GOT3 (cell line): Measurements from ENCODE around the gene SMAD4.
"Not testable (repeated sequence)": the region's sequence is repeated elsewhere in the genome, so short reads cannot be mapped to it uniquely, and the experiment has no call there.

Source experiments
- DNase-seq: peaks from one replicate; lab custom pipeline; 2025; ENCODE audit warnings: mixed read lengths; lab: John Stamatoyannopoulos, UW

The SMAD4 gene

GRCh38 chr18:51111633-51112355, 81.8 kb downstream of the SMAD4 start:
- not testable (repeated sequence) for DNase-seq

GRCh38 chr18:51116996-51117395, 87.0 kb downstream of the SMAD4 start:
- not testable (repeated sequence) for DNase-seq

DNA sequence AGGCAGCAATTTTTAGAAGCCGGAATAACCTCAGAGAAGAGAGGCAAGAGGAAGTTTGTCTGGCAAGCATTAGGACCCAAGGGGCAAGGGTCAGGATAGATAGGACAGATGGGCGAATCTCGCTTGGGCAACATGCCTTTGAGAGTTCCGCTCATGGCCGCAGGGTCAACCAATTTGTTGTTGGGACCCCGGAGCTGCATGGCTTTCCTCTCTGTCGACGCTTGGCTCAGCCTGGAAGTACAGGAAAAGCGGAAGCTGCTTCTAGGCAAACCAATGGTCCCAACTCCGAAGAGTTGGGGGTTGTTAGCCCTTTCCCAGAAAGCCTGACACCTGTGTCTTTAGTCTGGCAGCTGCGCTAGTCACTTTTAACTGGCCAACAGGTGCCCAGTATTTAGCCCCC, 89.5 kb downstream of the SMAD4 start:
- not testable (repeated sequence) for DNase-seq

GRCh38 chr18:51119976-51120375, 90.0 kb downstream of the SMAD4 start:
- not testable (repeated sequence) for DNase-seq

DNA sequence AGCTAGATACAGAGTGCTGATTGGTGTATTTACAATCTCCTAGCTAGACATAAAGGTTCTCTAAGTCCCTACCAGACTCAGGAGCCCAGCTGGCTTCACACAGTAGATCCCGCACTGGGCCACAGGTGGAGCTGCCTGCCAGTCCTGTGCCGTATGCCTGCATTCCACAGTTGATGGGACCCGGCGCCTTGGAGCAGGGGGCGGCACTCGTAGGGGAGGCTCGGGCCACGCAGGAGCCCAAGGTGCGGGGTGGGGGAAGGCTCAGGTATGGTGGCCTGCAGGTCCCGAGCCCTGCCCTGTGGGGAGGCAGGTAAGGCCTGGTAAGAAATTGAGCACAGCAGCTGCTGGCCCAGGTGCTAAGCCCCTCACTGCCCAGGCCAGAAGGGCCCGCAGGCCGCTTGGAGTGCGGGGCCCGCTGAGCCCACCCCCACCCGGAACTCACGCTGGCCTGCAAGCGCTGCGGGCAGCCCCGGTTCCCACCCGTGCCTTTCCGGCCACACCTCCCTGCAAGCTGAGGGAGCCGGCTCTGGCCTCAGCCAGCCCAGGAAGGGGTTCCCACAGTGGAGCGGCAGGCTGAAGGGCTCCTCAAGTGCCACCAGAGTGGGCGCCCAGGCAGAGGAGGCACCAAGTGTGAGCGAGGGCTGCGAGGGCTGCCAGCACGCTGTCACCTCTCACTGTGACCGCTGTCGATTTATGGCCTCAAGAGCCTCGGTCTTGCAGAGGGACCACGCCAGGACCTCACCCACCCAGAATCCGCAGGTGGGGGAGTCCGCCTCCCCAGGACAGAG, 91.0 kb downstream of the SMAD4 start:
- DNase-seq = no peak

- no peak for DNase-seq
Measured at GRCh38 chr18:51121597-51121857, 91.5 kb downstream of the SMAD4 start.

DNA sequence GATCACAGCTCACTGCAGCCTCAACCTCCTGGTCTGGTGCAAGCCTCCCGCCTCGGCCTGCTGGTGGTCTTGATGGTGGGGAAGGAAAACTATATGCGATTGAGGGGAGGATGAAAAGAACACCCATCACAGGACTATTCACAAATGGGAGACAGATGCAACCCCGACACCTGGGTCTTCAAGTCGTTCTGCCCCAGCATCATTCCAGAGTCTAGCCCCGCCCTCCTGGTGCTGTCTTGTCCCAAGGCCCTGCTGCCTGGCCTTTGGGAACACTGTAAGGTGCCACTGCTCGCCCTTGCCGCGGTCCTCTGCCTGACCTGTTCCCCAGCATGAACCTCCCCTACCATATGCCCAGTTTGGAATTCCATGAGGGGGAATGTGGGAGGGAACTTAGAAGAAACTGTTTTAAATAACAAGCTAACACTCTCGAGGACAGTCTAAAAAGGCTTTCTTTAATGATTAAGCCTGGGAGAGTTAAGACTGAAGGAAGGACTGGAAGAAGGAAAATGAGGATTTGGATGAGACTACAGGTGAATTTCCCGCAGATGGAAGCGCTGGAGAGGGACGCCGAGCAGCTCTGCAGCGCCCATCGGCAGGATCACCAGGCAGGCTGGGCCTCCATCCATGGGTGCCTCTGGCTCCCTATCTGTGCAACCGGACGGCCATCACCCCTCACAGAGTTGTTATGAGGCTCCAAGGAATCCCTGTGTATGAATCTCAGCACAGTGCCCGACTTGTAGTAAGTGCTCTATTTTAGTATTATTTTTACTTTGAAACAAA, 92.4 kb downstream of the SMAD4 start:
- DNase-seq = no peak

DNA sequence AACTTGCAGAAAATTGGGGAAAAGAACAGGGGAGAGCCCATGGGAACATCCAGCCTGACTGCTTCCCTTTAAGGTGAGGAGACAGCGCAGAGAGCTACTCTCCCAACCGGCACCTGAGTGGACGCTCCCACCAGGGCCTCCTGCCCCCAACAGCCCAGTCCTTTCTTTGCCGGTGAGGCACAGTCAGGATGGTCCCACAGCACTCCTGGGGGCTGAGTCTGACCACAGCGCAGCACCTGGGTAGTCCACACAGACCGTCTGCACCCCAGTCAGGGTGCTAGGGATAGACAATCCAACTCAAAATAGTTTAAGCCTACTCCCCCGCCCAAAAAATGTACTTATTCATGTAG, 93.0 kb downstream of the SMAD4 start:
- DNase-seq = no peak

DNA sequence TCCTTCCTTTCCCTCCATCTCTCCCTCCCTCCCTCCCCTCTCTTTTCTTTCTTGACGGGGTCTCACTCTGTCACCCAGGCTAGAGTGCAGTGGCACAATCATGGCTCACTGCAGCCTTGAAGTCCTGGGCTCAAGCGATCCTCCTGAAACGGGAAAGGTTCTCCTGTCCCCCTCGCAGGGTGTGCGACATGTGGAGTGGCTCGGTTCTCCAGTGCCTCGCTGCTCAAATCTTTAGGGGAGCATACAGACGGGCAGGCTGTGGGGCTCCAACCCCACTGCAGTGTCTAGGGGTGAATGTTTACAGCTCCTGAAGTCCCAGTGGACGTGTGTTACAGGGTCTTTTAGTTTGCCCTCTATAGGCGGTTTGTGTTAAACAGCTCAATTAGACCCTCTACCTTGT, 93.5 kb downstream of the SMAD4 start:
- DNase-seq = no peak

DNA sequence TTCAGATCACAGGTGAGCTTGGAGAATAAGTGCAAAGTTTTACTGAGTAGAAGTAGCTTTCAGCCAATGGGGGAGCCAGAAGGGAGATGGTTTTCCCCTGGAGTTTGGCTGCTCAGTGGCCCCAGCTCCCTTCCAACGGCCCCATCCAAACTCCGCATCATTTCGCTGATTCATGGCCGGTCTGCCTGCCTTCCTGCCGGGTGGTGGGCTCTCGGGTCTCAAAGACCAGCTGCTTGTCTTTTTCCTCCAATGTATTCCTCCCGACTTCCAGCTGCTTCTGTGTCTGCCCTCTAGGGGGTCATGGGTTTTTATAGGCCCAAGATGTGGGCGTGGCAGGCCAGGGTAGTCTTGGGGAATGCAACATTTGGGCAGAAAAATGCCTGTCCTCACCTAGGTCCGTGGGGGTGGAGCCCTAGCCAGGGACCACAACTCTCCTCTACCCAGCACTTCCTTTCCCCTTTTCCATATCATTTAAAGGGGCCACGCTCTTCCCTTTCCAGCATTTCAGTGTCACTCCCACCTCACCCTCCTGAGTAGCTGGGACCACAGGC, 94.0 kb downstream of the SMAD4 start:
- no peak for DNase-seq

DNA sequence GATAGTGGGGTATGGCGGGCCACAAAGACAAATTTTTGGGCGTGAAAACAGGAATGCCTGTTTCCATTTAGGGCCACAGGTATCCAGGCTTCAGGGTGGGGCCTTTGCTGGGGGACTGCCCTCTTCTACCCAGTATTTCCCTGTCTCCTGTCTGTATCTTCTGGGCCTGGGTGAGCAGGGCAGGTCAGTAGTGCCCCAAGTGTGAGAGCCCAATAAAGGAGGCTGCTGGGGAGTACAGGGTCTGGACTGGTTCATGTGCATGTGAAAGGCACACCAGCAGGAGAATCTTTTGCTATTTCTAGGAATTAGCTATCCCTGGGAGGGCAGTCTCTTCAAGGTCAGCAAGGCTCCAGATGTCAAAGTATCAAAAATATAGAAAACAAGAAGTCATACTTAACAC, 96.0 kb downstream of the SMAD4 start:
- DNase-seq = no peak

GRCh38 chr18:51127664-51128063, 97.7 kb downstream of the SMAD4 start:
- no peak for DNase-seq

DNA sequence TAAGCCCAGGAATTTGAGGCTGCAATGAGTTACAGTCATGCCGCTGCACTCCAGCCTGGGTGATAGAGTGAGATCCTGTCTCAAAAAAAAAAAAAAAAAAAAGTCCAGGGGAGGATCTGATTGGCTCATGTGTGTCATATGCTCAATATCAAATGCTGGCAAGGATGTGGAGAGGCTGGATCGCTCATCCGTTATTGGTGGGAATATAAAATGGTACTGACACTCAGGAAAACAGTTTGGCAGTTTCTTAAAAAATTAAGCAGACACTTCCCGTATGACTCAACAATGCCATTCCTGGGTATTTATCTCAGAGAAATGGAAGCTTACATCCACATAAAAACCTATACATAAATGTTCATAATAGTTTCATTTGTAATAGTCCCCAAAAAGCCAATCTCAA, 98.5 kb downstream of the SMAD4 start:
- DNase-seq = no peak

GRCh38 chr18:51132256-51132935, 102.4 kb downstream of the SMAD4 start:
- no peak for DNase-seq

DNA sequence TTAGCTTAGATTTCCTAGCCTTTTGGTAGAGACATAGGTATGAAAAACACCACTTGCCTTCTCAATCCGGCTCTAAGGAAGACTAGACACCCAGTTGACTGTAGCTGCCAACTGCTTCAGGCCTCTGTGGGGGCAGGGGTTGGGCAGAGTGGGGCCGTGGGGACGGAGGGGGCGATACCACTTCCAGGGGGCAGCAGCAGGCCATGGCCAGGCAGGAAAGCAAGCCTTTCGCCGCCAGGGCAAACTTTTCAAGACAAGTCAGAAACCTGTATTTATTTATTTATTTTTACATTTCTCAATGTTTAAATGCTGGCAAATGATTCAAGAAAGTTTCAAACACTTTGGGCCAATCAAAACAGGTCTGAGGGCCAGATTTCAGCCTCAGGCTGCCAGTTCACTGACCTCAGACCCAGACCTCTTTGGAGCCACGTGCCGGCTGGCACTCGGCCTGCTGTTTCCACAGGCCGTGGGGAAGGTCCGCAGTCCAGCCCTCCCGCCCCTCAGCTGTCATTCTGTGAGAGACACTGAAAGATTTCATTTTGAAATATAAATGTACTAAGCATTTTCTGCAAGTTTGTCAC, 103.7 kb downstream of the SMAD4 start:
- no peak for DNase-seq
